IMR-90 (cell line): Measurements from ENCODE around the gene VAV3. TPM values are rescaled to one million over a fixed set of nuclear protein-coding genes. Genes with fewer than 3 reads are reported as not detected.

Experiments
- ATAC-seq: fragments of 200-7000 bp; cut with Tn5 transposase; 2 replicates; pipeline ENCODE4 v1.9.1; 2020; ENCODE audit warnings: low read depth, mild to moderate bottlenecking, moderate library complexity
- BruUV-seq: library from RNA; stranded (reverse); fragments of 400-500 nt; replicated peaks from 2 replicates; lab custom pipeline; 2021; lab: Mats Ljungman, UMichigan
- CTCF ChIA-PET: fragments of 300-600 bp; formaldehyde crosslinking; extraction: SDS; loops from one replicate; lab custom pipeline; 2021; ENCODE audit warnings: antibody characterized with exemption; lab: Yijun Ruan, JAX
- POLR2A ChIA-PET: fragments of 300-600 bp; sonication (Branson Sonifier 250); formaldehyde crosslinking; loops from one replicate; lab custom pipeline; 2022; ENCODE audit warnings: antibody characterized with exemption; ENCODE audit not compliant: unreplicated experiment; lab: Charles Lee
- DNase-seq: peaks from one replicate; pipeline ENCODE4 v3.0.0; 2013
- H2AFZ ChIP-seq: replicated peaks from 2 replicates; pipeline ENCODE3; 2013; ENCODE audit warnings: low read length, mild to moderate bottlenecking; ENCODE audit not compliant: poor library complexity
- H2AK5ac ChIP-seq: 2 replicates; pipeline ENCODE4 v1.6.1; 2013; ENCODE audit warnings: low read depth, low read length, inconsistent platforms
- H2AK9ac ChIP-seq: replicated peaks from 2 replicates; pipeline ENCODE3; 2013; ENCODE audit warnings: mild to moderate bottlenecking, low read depth, low read length, moderate library complexity; ENCODE audit not compliant: poor library complexity
- H2BK120ac ChIP-seq: 2 replicates; pipeline ENCODE4 v1.6.1; 2013; ENCODE audit warnings: low read depth, low read length, inconsistent platforms
- H2BK15ac ChIP-seq: 3 replicates; pipeline ENCODE4 v1.6.1; 2013; ENCODE audit warnings: low read depth, low read length, inconsistent platforms
- H2BK20ac ChIP-seq: 2 replicates; pipeline ENCODE4 v1.6.1; 2013; ENCODE audit warnings: low read depth, mild to moderate bottlenecking, inconsistent platforms, low read length, moderate library complexity
- H2BK5ac ChIP-seq: 2 replicates; pipeline ENCODE4 v1.6.1; 2013; ENCODE audit warnings: mild to moderate bottlenecking, low read depth, low read length, inconsistent platforms; ENCODE audit not compliant: poor library complexity, severe bottlenecking
- H3K14ac ChIP-seq: replicated peaks from 2 replicates; pipeline ENCODE4 v1.6.1; 2013; ENCODE audit warnings: low read depth, low read length, inconsistent platforms
- H3K18ac ChIP-seq: 2 replicates; pipeline ENCODE4 v1.6.1; 2013; ENCODE audit warnings: low read depth, low read length, control low read depth
- H3K23ac ChIP-seq: 2 replicates; pipeline ENCODE4 v1.6.1; 2013; ENCODE audit warnings: low read depth, low read length, inconsistent platforms
- H3K27ac ChIP-seq: 2 replicates; pipeline ENCODE4 v1.5.1; 2013; ENCODE audit warnings: mild to moderate bottlenecking, control low read depth, low read length; ENCODE audit not compliant: insufficient read depth
- H3K27me3 ChIP-seq: 2 replicates; pipeline ENCODE4 v1.6.1; 2013; ENCODE audit warnings: low read length; ENCODE audit not compliant: control insufficient read depth, insufficient read depth
- H3K36me3 ChIP-seq: 2 replicates; pipeline ENCODE4 v1.6.1; 2013; ENCODE audit warnings: low read length, mixed read lengths; ENCODE audit not compliant: control insufficient read depth, insufficient read depth
- H3K4ac ChIP-seq: 2 replicates; pipeline ENCODE4 v1.6.1; 2013; ENCODE audit warnings: low read depth, low read length, inconsistent platforms
- H3K4me1 ChIP-seq: 2 replicates; pipeline ENCODE4 v1.6.1; 2013; ENCODE audit warnings: low read length, mixed read lengths; ENCODE audit not compliant: control insufficient read depth, insufficient read depth
- H3K4me2 ChIP-seq: 2 replicates; pipeline ENCODE4 v1.6.1; 2013; ENCODE audit warnings: low read depth, mild to moderate bottlenecking, control low read depth, low read length, moderate library complexity
- H3K4me3 ChIP-seq: 2 replicates; pipeline ENCODE4 v1.5.1; 2013; ENCODE audit warnings: low read depth, mild to moderate bottlenecking, control low read depth, low read length, moderate library complexity; ENCODE audit not compliant: insufficient read depth
- H3K56ac ChIP-seq: 2 replicates; pipeline ENCODE4 v1.6.1; 2013; ENCODE audit warnings: low read length, inconsistent platforms; ENCODE audit not compliant: insufficient read depth; ENCODE audit errors: extremely low read depth
- H3K79me1 ChIP-seq, 2 experiments: 2 replicates each; pipeline ENCODE4 v1.6.1; 2013; ENCODE audit warnings: low read length in 2 of 2, inconsistent platforms in 1 of 2, low read depth in 1 of 2
- H3K9ac ChIP-seq: 2 replicates; pipeline ENCODE4 v1.6.1; 2013; ENCODE audit warnings: low read depth, low read length, control low read depth
- H3K9me1 ChIP-seq: 2 replicates; pipeline ENCODE4 v1.6.1; 2013; ENCODE audit warnings: low read length, inconsistent platforms; ENCODE audit not compliant: insufficient read depth
- H3K9me3 ChIP-seq: 2 replicates; pipeline ENCODE4 v1.6.1; 2013; ENCODE audit warnings: low read length; ENCODE audit not compliant: control insufficient read depth, insufficient read depth
- H4K20me1 ChIP-seq: 2 replicates; pipeline ENCODE4 v1.6.1; 2013; ENCODE audit warnings: low read length, inconsistent platforms; ENCODE audit not compliant: insufficient read depth
- H4K5ac ChIP-seq: 2 replicates; pipeline ENCODE4 v1.6.1; 2013; ENCODE audit warnings: mild to moderate bottlenecking, low read depth, low read length, control low read depth
- H4K8ac ChIP-seq, 2 experiments: 2 replicates each; pipeline ENCODE4 v1.6.1; 2013; ENCODE audit warnings: low read depth in 2 of 2, low read length in 2 of 2, control low read depth in 1 of 2, inconsistent platforms in 1 of 2
- H4K91ac ChIP-seq: 2 replicates; pipeline ENCODE4 v1.6.1; 2013; ENCODE audit warnings: low read depth, low read length, inconsistent platforms; ENCODE audit not compliant: insufficient read depth
- BHLHE40 ChIP-seq: fragments of 150-350 bp; IDR thresholded peaks from 2 replicates; pipeline ENCODE4 v1.6.1; 2016; ENCODE audit warnings: mild to moderate bottlenecking, low read depth, low read length
- CEBPB ChIP-seq: IDR thresholded peaks from 2 replicates; pipeline ENCODE4 v1.6.1; 2012; ENCODE audit warnings: low read depth, low read length, improper control_type of control experiment
- CHD1 ChIP-seq: IDR thresholded peaks from 2 replicates; pipeline ENCODE4 v1.6.1; 2012; ENCODE audit warnings: low read depth, low read length, improper control_type of control experiment
- CTCF ChIP-seq: conservative IDR thresholded peaks from 2 replicates; pipeline ENCODE4 v1.5.1; 2012; ENCODE audit warnings: mild to moderate bottlenecking, low read depth, low read length, improper control_type of control experiment
- ELK1 ChIP-seq: fragments of 150-350 bp; IDR thresholded peaks from 2 replicates; pipeline ENCODE4 v1.6.1; 2016; ENCODE audit warnings: low read depth, mild to moderate bottlenecking, low read length, moderate library complexity, borderline replicate concordance
- FOS ChIP-seq: fragments of 150-350 bp; IDR thresholded peaks from 2 replicates; pipeline ENCODE4 v1.6.1; 2016; ENCODE audit warnings: low read depth, low read length
- MAFK ChIP-seq: IDR thresholded peaks from 2 replicates; pipeline ENCODE4 v1.6.1; 2012; ENCODE audit warnings: low read depth, low read length, improper control_type of control experiment
- MAZ ChIP-seq: IDR thresholded peaks from 2 replicates; pipeline ENCODE4 v1.6.1; 2012; ENCODE audit warnings: low read depth, mild to moderate bottlenecking, low read length, improper control_type of control experiment, moderate library complexity, borderline replicate concordance
- MXI1 ChIP-seq: IDR thresholded peaks from 2 replicates; pipeline ENCODE4 v1.6.1; 2012; ENCODE audit warnings: low read depth, mild to moderate bottlenecking, low read length, moderate library complexity, borderline replicate concordance
- NFE2L2 ChIP-seq: fragments of 150-350 bp; IDR thresholded peaks from 2 replicates; pipeline ENCODE4 v1.6.1; 2016; ENCODE audit warnings: low read depth, mild to moderate bottlenecking, low read length
- POLR2A ChIP-seq: IDR thresholded peaks from 2 replicates; pipeline ENCODE4 v1.6.1; 2012; ENCODE audit warnings: mild to moderate bottlenecking, low read depth, low read length
- RAD21 ChIP-seq: IDR thresholded peaks from 2 replicates; pipeline ENCODE4 v1.6.1; 2012; ENCODE audit warnings: low read length, improper control_type of control experiment
- RCOR1 ChIP-seq: IDR thresholded peaks from 2 replicates; pipeline ENCODE4 v1.6.1; 2012; ENCODE audit warnings: mild to moderate bottlenecking, low read length, improper control_type of control experiment; ENCODE audit not compliant: insufficient replicate concordance
- RFX5 ChIP-seq: IDR thresholded peaks from 2 replicates; pipeline ENCODE4 v1.8.0; 2012; ENCODE audit warnings: low read depth, mild to moderate bottlenecking, low read length, moderate library complexity
- SMC3 ChIP-seq: fragments of 150-350 bp; IDR thresholded peaks from 2 replicates; pipeline ENCODE4 v1.6.1; 2016; ENCODE audit warnings: low read depth, mild to moderate bottlenecking, antibody characterized with exemption, low read length, moderate library complexity
- USF2 ChIP-seq: fragments of 150-350 bp; IDR thresholded peaks from 2 replicates; pipeline ENCODE4 v1.6.1; 2017; ENCODE audit warnings: mild to moderate bottlenecking, antibody characterized with exemption, low read length, low read depth
- WGBS, 2 experiments: methylation state at CpG; one replicate each; pipeline versions ENCODE4 v1.1.5 to v1.1.7; 2013; ENCODE audit warnings: missing lambda C conversion rate in 2 of 2; ENCODE audit not compliant: insufficient read length in 1 of 2; ENCODE audit errors: extremely low coverage in 2 of 2; 5-methylcytosine and 5-hydroxymethylcytosine counted together
- dilution Hi-C: fragments of 300-500 bp; cut with HindIII; formaldehyde crosslinking; loops from one replicate; pipeline ENCODE4 v1.14.3; 2018; ENCODE audit warnings: low sequenced_read_pairs; ENCODE audit not compliant: unreplicated experiment
- in situ Hi-C: fragments of 300-500 bp; cut with MboI; formaldehyde crosslinking; loops from 3 replicates; pipeline ENCODE4 v1.14.3; 2019; ENCODE audit warnings: low sequenced_read_pairs, inconsistent platforms, mixed read lengths
- intact Hi-C: fragments of 100-400 bp; cut with micrococcal nuclease; formaldehyde crosslinking; loops from 2 replicates; pipeline ENCODE4 v1.10.0; 2022
- polyA plus RNA-seq, 3 experiments: library from polyadenylated mRNA; depleted of rRNA; stranded (reverse); fragments of >200 nt; gene quantifications; 2 replicates each; pipeline ENCODE4 v1.2.3, GENCODE V29; 2012; ENCODE audit warnings: low replicate concordance in 1 of 3
- total RNA-seq: library from RNA; depleted of rRNA; stranded (reverse); fragments of >200 nt; gene quantifications from 2 replicates; pipeline ENCODE4 v1.2.3, GENCODE V29; 2012

Gene VAV3
- total and polyA plus RNA-seq, 2 of the 4 experiments (the other 2 are of a cell fraction) = 0.12 to 0.18 TPM

GRCh38 chr1:107695341-107695740, 269.6 kb downstream of the VAV3 start:
- ATAC-seq (no peak), DNase-seq (no peak)

More at GRCh38 chr1:107695341-107695740, 269.6 kb downstream of the VAV3 start:
- H3K9me3 ChIP-seq = no peaks in the 10 kb centered on the region
- no peak overlapping the region for H3K4ac ChIP-seq
- ChIA-PET CTCF (no interaction called here), POLR2A (no interaction called here)
- intact Hi-C loops = no loop called here
- dilution Hi-C loops = no loop called here
- 69% methylated on average over 3 of the region's 3 CpGs; no CpG with 5 or more reads in 1 of the 2 experiments for WGBS, 2 experiments
- H3K4me2 ChIP-seq = no peak overlapping the region
- no peak overlapping the region for H3K18ac ChIP-seq
- no peaks in the 10 kb centered on the region for H3K27me3 ChIP-seq
- no TSS peak for BruUV-seq
- no peaks in the 10 kb centered on the region for H3K79me1 ChIP-seq
- H4K91ac ChIP-seq = no peak overlapping the region
- H3K9me1 ChIP-seq = no peaks in the 10 kb centered on the region
- no peak overlapping the region for H2AK9ac ChIP-seq
- H4K20me1 ChIP-seq = no peaks in the 10 kb centered on the region
- no peak overlapping the region for H4K5ac ChIP-seq
- H3K56ac ChIP-seq = no peak overlapping the region
- no peak overlapping the region for H2BK20ac ChIP-seq
- H2AK5ac ChIP-seq = no peak overlapping the region
- H2BK15ac ChIP-seq = no peak overlapping the region
- no peak overlapping the region for H3K9ac ChIP-seq
- no peak overlapping the region for H4K8ac ChIP-seq
- H3K27ac ChIP-seq = no peak overlapping the region
- H3K23ac ChIP-seq = no peak overlapping the region
- H3K4me3 ChIP-seq = no peak overlapping the region
- no peaks in the 10 kb centered on the region for H3K36me3 ChIP-seq
- no peak overlapping the region for H3K14ac ChIP-seq
- H2AFZ ChIP-seq = no peak overlapping the region
- TF ChIP-seq RFX5 = no peak
- TF ChIP-seq POLR2A = no peak
- TF ChIP-seq SMC3 = no peak
- no peak for TF ChIP-seq RAD21
- no peak for TF ChIP-seq MAZ
- TF ChIP-seq RCOR1 = no peak
- TF ChIP-seq CEBPB = no peak
- no peak for TF ChIP-seq CTCF
- no peak for TF ChIP-seq ELK1
- TF ChIP-seq FOS = no peak
- no peak for TF ChIP-seq MXI1
- no peak for TF ChIP-seq MAFK
- TF ChIP-seq CHD1 = no peak
- no peak for TF ChIP-seq BHLHE40
- TF ChIP-seq USF2 = no peak
- no peak for TF ChIP-seq NFE2L2
- H3K4me1 ChIP-seq = no peaks in the 10 kb centered on the region
- in situ Hi-C loops = no loop called here
- no peak overlapping the region for H2BK5ac ChIP-seq
- H2BK120ac ChIP-seq = no peak overlapping the region
